MCF 10A (cell line): ENCODE results near the gene PPP1R14D. TPM values are rescaled to one million over a fixed set of nuclear protein-coding genes. Genes with fewer than 3 reads are reported as not detected.

Experiments
- Bru-seq: library from RNA; stranded (reverse); fragments of 400-500 nt; gene quantifications from one replicate; lab custom pipeline; 2021; lab: Mats Ljungman, UMichigan
- BruChase-seq, 2 experiments: library from RNA; stranded (reverse); fragments of 400-500 nt; gene quantifications; one replicate each; lab custom pipeline; 2021; lab: Mats Ljungman, UMichigan
- BruUV-seq: library from RNA; stranded (reverse); fragments of 400-500 nt; replicated peaks from 2 replicates; lab custom pipeline; 2021; lab: Mats Ljungman, UMichigan
- CTCF ChIA-PET: fragments of 300-600 bp; sonication (Branson Sonifier 250); formaldehyde crosslinking; extraction: SDS; loops from one replicate; lab custom pipeline; 2021; ENCODE audit warnings: antibody characterized with exemption, inconsistent platforms; lab: Yijun Ruan, JAX
- POLR2A ChIA-PET: fragments of 300-600, 350-650 bp; sonication (Branson Sonifier 250); formaldehyde crosslinking; extraction: SDS; loops from one replicate; lab custom pipeline; 2020; ENCODE audit warnings: antibody characterized with exemption, inconsistent platforms; lab: Yijun Ruan, JAX
- DNase-seq: peaks from one replicate; pipeline ENCODE4 v3.0.0-alpha.2; 2018; ENCODE audit not compliant: unreplicated experiment
- H3K27ac Mint-ChIP-seq: one replicate; pipeline ENCODE4 v1.8.0; 2022; ENCODE audit warnings: mild to moderate bottlenecking, low read depth, mixed read lengths; ENCODE audit not compliant: unreplicated experiment
- H3K27me3 Mint-ChIP-seq: one replicate; pipeline ENCODE4 v1.8.0; 2022; ENCODE audit warnings: mixed read lengths; ENCODE audit not compliant: insufficient read depth, unreplicated experiment
- H3K36me3 Mint-ChIP-seq: one replicate; pipeline ENCODE4 v1.8.0; 2022; ENCODE audit warnings: mild to moderate bottlenecking, moderate library complexity, mixed read lengths; ENCODE audit not compliant: insufficient read depth, unreplicated experiment
- H3K4me1 Mint-ChIP-seq: one replicate; pipeline ENCODE4 v1.8.0; 2022; ENCODE audit warnings: mixed read lengths; ENCODE audit not compliant: insufficient read depth, unreplicated experiment
- H3K4me3 Mint-ChIP-seq: one replicate; pipeline ENCODE4 v1.8.0; 2022; ENCODE audit warnings: mild to moderate bottlenecking, moderate library complexity, mixed read lengths; ENCODE audit not compliant: unreplicated experiment
- H3K9me3 Mint-ChIP-seq: one replicate; pipeline ENCODE4 v1.8.0; 2022; ENCODE audit warnings: mixed read lengths; ENCODE audit not compliant: unreplicated experiment
- intact Hi-C: fragments of 100-400 bp; cut with micrococcal nuclease; formaldehyde crosslinking; loops from 2 replicates; pipeline ENCODE4 v1.14.1; 2022
- long read RNA-seq: library from polyadenylated mRNA; stranded (forward); transcript quantifications from one replicate; pipeline ENCODE4 v2.0.0, GENCODE V29; 2022
- total RNA-seq: library from RNA; stranded (reverse); gene quantifications from 2 replicates; pipeline ENCODE4 v1.2.3, GENCODE V29; 2022
- TF ChIP-seq, protein P1 (sequence below): fragments of 200-600 bp; IDR thresholded peaks from one replicate; pipeline ENCODE4 v1.8.0; 2022; ENCODE audit warnings: antibody characterized with exemption, mild to moderate bottlenecking; ENCODE audit not compliant: unreplicated experiment

Gene PPP1R14D, protein sequence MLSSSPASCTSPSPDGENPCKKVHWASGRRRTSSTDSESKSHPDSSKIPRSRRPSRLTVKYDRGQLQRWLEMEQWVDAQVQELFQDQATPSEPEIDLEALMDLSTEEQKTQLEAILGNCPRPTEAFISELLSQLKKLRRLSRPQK
- total RNA-seq (not detected in 2 replicates), Bru-seq, nascent RNA (percentile 13 among the genes with signal in this experiment), BruChase-seq, experiment 1, labeled RNA remaining after a 6-hour chase (percentile 20 among the genes with signal in this experiment), BruChase-seq, experiment 2, labeled RNA remaining after a 2-hour chase (percentile 19 among the genes with signal in this experiment)
- long read RNA-seq, result 0 reads

DNA sequence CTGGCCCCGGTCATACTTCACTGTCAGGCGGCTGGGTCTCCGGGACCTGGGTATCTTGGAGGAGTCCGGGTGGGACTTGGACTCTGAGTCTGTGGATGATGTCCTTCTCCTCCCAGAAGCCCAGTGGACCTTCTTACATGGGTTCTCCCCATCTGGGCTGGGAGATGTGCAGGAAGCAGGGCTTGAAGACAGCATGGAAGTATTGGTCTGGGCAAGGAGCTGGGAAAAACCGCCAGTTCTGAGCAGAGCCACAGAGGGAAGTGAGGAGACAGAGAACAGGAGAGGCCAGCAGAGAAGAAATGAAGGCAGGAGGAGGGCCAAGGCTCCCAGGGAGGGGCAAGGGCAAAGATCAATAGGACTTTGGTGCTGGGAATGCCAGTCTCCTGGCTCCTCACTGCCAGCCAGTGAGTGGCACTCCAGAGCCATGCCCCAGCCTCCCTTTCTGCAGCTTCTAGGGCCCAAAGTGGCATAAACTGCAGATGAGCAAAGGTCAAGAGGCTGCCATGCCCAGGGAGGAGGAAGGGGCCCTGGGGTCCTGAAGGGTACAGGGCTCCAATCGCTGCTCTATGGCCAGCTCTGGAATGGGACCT is at the start of gene PPP1R14D:
Gene PPP1R14D (minus strand): TSS at position 262 of the 590 bp plus-strand sequence. CDS start 67 bp downstream, at position 195.
- BruUV-seq, result no TSS peak
- peaks cover 3% of the 10 kb centered on the region for H3K4me1 Mint-ChIP-seq
- H3K36me3 Mint-ChIP-seq, result no peaks in the 10 kb centered on the region
- intact Hi-C loops, result no loop called here
- no peak within 1 kb of the TSS for H3K4me3 Mint-ChIP-seq
- CTCF ChIA-PET, result interaction anchor here (0.9 to 1.1 kb wide), 2 partner anchors 26 to 29 kb away, joined by 3 to 4 read pairs; no protein-coding TSS in a partner anchor
- H3K9me3 Mint-ChIP-seq, result no peaks in the 10 kb centered on the region
- no peaks in the 10 kb centered on the region for H3K27me3 Mint-ChIP-seq
- no peak within 1 kb of the TSS for H3K27ac Mint-ChIP-seq
- no peak for DNase-seq
- TF ChIP-seq, protein P1, sequence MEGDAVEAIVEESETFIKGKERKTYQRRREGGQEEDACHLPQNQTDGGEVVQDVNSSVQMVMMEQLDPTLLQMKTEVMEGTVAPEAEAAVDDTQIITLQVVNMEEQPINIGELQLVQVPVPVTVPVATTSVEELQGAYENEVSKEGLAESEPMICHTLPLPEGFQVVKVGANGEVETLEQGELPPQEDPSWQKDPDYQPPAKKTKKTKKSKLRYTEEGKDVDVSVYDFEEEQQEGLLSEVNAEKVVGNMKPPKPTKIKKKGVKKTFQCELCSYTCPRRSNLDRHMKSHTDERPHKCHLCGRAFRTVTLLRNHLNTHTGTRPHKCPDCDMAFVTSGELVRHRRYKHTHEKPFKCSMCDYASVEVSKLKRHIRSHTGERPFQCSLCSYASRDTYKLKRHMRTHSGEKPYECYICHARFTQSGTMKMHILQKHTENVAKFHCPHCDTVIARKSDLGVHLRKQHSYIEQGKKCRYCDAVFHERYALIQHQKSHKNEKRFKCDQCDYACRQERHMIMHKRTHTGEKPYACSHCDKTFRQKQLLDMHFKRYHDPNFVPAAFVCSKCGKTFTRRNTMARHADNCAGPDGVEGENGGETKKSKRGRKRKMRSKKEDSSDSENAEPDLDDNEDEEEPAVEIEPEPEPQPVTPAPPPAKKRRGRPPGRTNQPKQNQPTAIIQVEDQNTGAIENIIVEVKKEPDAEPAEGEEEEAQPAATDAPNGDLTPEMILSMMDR, result no peak
- POLR2A ChIA-PET, result interaction anchor here (0.7 to 1.2 kb wide), 3 partner anchors 10 to 38 kb away, joined by 3 to 5 read pairs (median 4); no protein-coding TSS in a partner anchor

DNA sequence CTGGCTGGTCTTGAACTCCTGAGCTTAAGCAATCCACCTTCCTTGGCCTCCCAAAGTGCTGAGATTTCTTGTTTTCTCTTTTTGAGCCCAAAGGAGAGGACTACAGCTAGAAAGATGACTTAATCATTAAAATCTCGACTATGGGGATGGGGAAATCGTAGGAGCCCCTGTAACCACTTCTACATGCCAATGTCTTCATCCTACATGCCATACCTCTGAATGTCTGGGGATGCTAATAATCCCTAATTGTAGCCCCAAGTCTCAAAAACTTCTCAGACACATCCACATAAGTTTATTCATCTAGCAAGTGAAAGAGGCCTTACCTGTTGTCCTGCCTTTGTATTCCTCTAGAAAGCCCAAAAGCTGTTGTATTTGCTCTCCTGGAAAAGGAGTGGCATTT is 49.2 kb upstream of the PPP1R14D start:
- no TSS peak for BruUV-seq
- ChIA-PET POLR2A (interaction anchor here (0.6 to 5.5 kb wide), 5 partner anchors 12 to 33 kb away, joined by 3 to 25 read pairs (median 7); partner anchors contain the start of genes SPINT1 and VPS18), CTCF (interaction anchor here (0.6 to 3.3 kb wide), 4 partner anchors 17 to 394 kb away, joined by 3 to 16 read pairs (median 3); partner anchors contain the start of gene VPS18)
- Mint-ChIP-seq H3K4me1 (peaks cover 26% of the 10 kb centered on the region), H3K27me3 (no peaks in the 10 kb centered on the region), H3K4me3 (peak overlapping the region; percentile 16), H3K9me3 (no peaks in the 10 kb centered on the region), H3K27ac (no peak overlapping the region), H3K36me3 (peaks cover 5% of the 10 kb centered on the region)
- TF ChIP-seq, protein P1, result no peak
- DNase-seq, result peak; percentile 47
- intact Hi-C loops, result no loop called here

DNA sequence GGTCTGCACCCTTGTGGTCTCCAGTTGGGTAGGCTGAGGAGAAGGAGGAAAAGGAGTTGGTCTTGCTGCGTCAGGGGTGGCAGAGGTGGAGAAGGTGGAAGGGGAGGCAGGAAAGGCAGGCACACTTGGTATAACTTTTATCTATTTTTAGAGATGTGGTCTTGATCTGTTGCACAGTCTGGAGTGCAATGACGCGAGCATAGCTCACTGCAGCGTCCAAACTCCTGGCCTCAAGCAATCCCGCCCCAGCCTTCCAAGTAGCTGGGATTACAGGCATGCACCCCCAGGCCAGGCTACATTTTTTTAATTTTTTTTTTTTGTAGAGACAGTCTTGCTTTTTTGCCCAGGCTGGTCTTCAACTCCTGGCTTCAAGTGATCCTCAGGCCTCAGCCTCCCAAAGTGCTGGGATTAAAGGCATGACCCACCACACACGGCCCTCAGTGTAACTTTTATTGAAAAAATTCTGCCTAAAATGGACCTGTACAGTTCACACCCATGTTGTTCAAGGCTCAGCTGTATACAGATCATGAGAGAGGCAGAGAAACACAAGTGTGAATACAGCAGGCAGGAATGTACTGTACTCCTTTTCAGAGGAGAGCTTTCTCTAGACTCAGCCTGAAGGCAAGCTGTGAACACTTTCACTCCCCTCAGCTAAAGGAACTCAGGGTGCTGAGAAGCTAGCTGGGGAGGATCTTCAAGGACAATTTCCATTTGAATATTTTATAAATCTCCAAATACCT is 47.7 kb upstream of the PPP1R14D start:
- POLR2A ChIA-PET, result interaction anchor here (0.5 to 5.5 kb wide), 12 partner anchors 13 to 1610 kb away, joined by 3 to 25 read pairs (median 3); partner anchors contain the start of genes C15orf62, SPINT1 and VPS18
- DNase-seq, result peak; percentile 92
- intact Hi-C loops, result no loop called here
- CTCF ChIA-PET, result interaction anchor here (0.9 to 3.3 kb wide), 2 partner anchors 19 to 32 kb away, joined by 3 to 16 read pairs; partner anchors contain the start of gene VPS18
- TF ChIP-seq, protein P1, result no peak
- peak overlapping the region; percentile 37 for H3K4me3 Mint-ChIP-seq
- H3K27me3 Mint-ChIP-seq, result no peaks in the 10 kb centered on the region
- peaks cover 5% of the 10 kb centered on the region for H3K36me3 Mint-ChIP-seq
- H3K27ac Mint-ChIP-seq, result peak overlapping the region; percentile 75
- peaks cover 37% of the 10 kb centered on the region for H3K4me1 Mint-ChIP-seq
- no peaks in the 10 kb centered on the region for H3K9me3 Mint-ChIP-seq
- no TSS peak for BruUV-seq
